OCI-LY3 (cell line): ENCODE results near the gene DENND1A.

Experiments
- H2AFZ ChIP-seq: fragments of 200-600, 300-600 bp; shearing (Covaris generic); 2 replicates; pipeline ENCODE4 v1.6.0; 2014; ENCODE audit warnings: antibody characterized with exemption, low read depth, low read length
- H3K27ac ChIP-seq: fragments of 200-600, 300-600 bp; sonication (generic); 2 replicates; pipeline ENCODE4 v1.5.1; 2014; ENCODE audit warnings: mild to moderate bottlenecking, low read length, moderate library complexity, mixed read lengths
- H3K27me3 ChIP-seq: fragments of 200-600, 300-600 bp; sonication (generic); 2 replicates; pipeline ENCODE4 v1.6.1; 2014; ENCODE audit warnings: low read depth, low read length, mixed read lengths
- H3K36me3 ChIP-seq: fragments of 200-600, 300-600 bp; sonication (generic); replicated peaks from 2 replicates; pipeline ENCODE3; 2014; ENCODE audit warnings: low read depth, low read length, mixed read lengths
- H3K4me1 ChIP-seq: fragments of 300-600, 200-600 bp; sonication (generic); 2 replicates; pipeline ENCODE4 v1.6.1; 2014; ENCODE audit warnings: low read length, mixed read lengths
- H3K4me2 ChIP-seq: fragments of 200-600, 300-600 bp; sonication (generic); 2 replicates; pipeline ENCODE4 v1.6.1; 2014; ENCODE audit warnings: low read length, mixed read lengths
- H3K4me3 ChIP-seq: fragments of 300-600, 200-600 bp; sonication (generic); 2 replicates; pipeline ENCODE4 v1.5.1; 2014; ENCODE audit warnings: antibody characterized with exemption, mild to moderate bottlenecking, low read length, moderate library complexity
- H3K79me2 ChIP-seq: fragments of 300-600, 200-600 bp; shearing (Covaris generic); 2 replicates; pipeline ENCODE4 v1.6.1; 2014; ENCODE audit warnings: mild to moderate bottlenecking, low read length, mixed read lengths
- H3K9ac ChIP-seq: fragments of 300-600, 200-600 bp; shearing (Covaris generic); 2 replicates; pipeline ENCODE4 v1.6.0; 2014; ENCODE audit warnings: mild to moderate bottlenecking, low read length, moderate library complexity
- H3K9me3 ChIP-seq: fragments of 200-600, 300-600 bp; shearing (Covaris generic); 2 replicates; pipeline ENCODE4 v1.6.1; 2014; ENCODE audit warnings: low read length, mixed read lengths; ENCODE audit not compliant: insufficient read depth
- H4K20me1 ChIP-seq: fragments of 200-600, 300-600 bp; sonication (generic); 2 replicates; pipeline ENCODE4 v1.6.1; 2016; ENCODE audit warnings: low read length, mixed read lengths; ENCODE audit not compliant: insufficient read depth
- CTCF ChIP-seq: fragments of 200-600, 300-600 bp; sonication (generic); IDR thresholded peaks from 2 replicates; pipeline ENCODE4 v1.5.1; 2014; ENCODE audit warnings: antibody characterized with exemption, low read length, low read depth
- EZH2phosphoT487 ChIP-seq: fragments of 200-600 bp; shearing (Covaris generic); IDR thresholded peaks from 2 replicates; pipeline ENCODE4 v1.6.1; 2018; ENCODE audit warnings: antibody characterized with exemption, mixed run types, low read depth

Gene DENND1A

GRCh38 chr9:123609844-123610243, 320.1 kb downstream of the DENND1A start:
- Histone ChIP-seq H3K4me3 (no peak overlapping the region), H3K9ac (no peak overlapping the region), H3K79me2 (no peaks in the 10 kb centered on the region), H3K27ac (no peak overlapping the region), H4K20me1 (peaks cover 32% of the 10 kb centered on the region; the same call in 1 of the 2 replicates), H3K4me2 (no peak overlapping the region), H3K36me3 (peaks cover 15% of the 10 kb centered on the region), H3K9me3 (no peaks in the 10 kb centered on the region), H3K27me3 (no peaks in the 10 kb centered on the region), H3K4me1 (peaks cover 24% of the 10 kb centered on the region), H2AFZ (no peak overlapping the region)
- TF ChIP-seq EZH2phosphoT487 (no peak), CTCF (no peak)

GRCh38 chr9:123608104-123608503, 321.8 kb downstream of the DENND1A start:
- Histone ChIP-seq H3K79me2 (no peaks in the 10 kb centered on the region), H3K4me1 (peaks cover 24% of the 10 kb centered on the region), H2AFZ (no peak overlapping the region), H3K27me3 (no peaks in the 10 kb centered on the region), H3K4me3 (peak overlapping the region; percentile 53), H3K36me3 (peaks cover 17% of the 10 kb centered on the region), H4K20me1 (peaks cover 29% of the 10 kb centered on the region; the same call in 1 of the 2 replicates), H3K4me2 (peak overlapping the region; percentile 73), H3K9me3 (no peaks in the 10 kb centered on the region), H3K27ac (peak overlapping the region; percentile 74), H3K9ac (peak overlapping the region; percentile 9; the same call in 1 of the 2 replicates)
- TF ChIP-seq CTCF (no peak), EZH2phosphoT487 (no peak)

GRCh38 chr9:123607479-123607878, 322.4 kb downstream of the DENND1A start:
- Histone ChIP-seq H3K4me2 (peak overlapping the region; percentile 73), H3K9ac (peak overlapping the region; percentile 9; the same call in 1 of the 2 replicates)

GRCh38 chr9:123606141-123606540, 323.8 kb downstream of the DENND1A start:
- no peak overlapping the region for H3K4me3 ChIP-seq
- H3K27ac ChIP-seq: no peak overlapping the region
- H3K4me1 ChIP-seq: peaks cover 24% of the 10 kb centered on the region
- H2AFZ ChIP-seq: no peak overlapping the region
- no peaks in the 10 kb centered on the region for H3K9me3 ChIP-seq
- H3K27me3 ChIP-seq: no peaks in the 10 kb centered on the region
- no peak for TF ChIP-seq EZH2phosphoT487
- no peak for TF ChIP-seq CTCF
- H4K20me1 ChIP-seq: peaks cover 28% of the 10 kb centered on the region; the same call in 1 of the 2 replicates
- no peak overlapping the region for H3K9ac ChIP-seq
- no peaks in the 10 kb centered on the region for H3K79me2 ChIP-seq
- H3K4me2 ChIP-seq: no peak overlapping the region
- H3K36me3 ChIP-seq: peaks cover 17% of the 10 kb centered on the region

More at GRCh38 chr9:123607479-123607878, 322.4 kb downstream of the DENND1A start:
- Histone ChIP-seq H3K27me3 (no peaks in the 10 kb centered on the region), H3K9me3 (no peaks in the 10 kb centered on the region), H2AFZ (no peak overlapping the region), H3K36me3 (peaks cover 17% of the 10 kb centered on the region), H4K20me1 (peaks cover 29% of the 10 kb centered on the region; the same call in 1 of the 2 replicates), H3K4me1 (peaks cover 24% of the 10 kb centered on the region), H3K4me3 (peak overlapping the region; percentile 53), H3K27ac (peak overlapping the region; percentile 74), H3K79me2 (no peaks in the 10 kb centered on the region)
- TF ChIP-seq EZH2phosphoT487 (no peak), CTCF (no peak)
